Left ventricle myocardium inferior (tissue), 1 donor: ENCODE data around the gene ITGAD. TPM values are rescaled to one million over a fixed set of nuclear protein-coding genes. Genes with fewer than 3 reads are reported as not detected.
A peak's percentile ranks its signal among the peaks of the same experiment; 100 is the strongest.
"Not testable (repeated sequence)": the region's sequence is repeated elsewhere in the genome, so short reads cannot be mapped to it uniquely, and the experiment has no call there.

Source experiments
- DNase-seq: peaks from one replicate; pipeline ENCODE4 v3.0.0-alpha.2; 2020
- H3K27ac ChIP-seq: fragments of 200-600 bp; replicated peaks from 2 replicates; pipeline ENCODE4 v1.8.0; 2021
- H3K27me3 ChIP-seq: fragments of 200-600 bp; 2 replicates; pipeline ENCODE4 v1.8.0; 2021; ENCODE audit warnings: low read depth
- H3K36me3 ChIP-seq: fragments of 200-600 bp; 2 replicates; pipeline ENCODE4 v1.8.0; 2021
- H3K4me1 ChIP-seq: fragments of 200-600 bp; 2 replicates; pipeline ENCODE4 v1.8.0; 2021
- H3K4me3 ChIP-seq: fragments of 200-600 bp; 2 replicates; pipeline ENCODE4 v1.8.0; 2021; ENCODE audit warnings: mild to moderate bottlenecking, moderate library complexity
- H3K9me3 ChIP-seq: fragments of 200-600 bp; replicated peaks from 2 replicates; pipeline ENCODE4 v1.8.0; 2021
- intact Hi-C: fragments of 100-400 bp; cut with micrococcal nuclease; formaldehyde crosslinking; loops from one replicate; pipeline ENCODE4 v1.11.0; 2022
- total RNA-seq: library from RNA; stranded (reverse); fragmentation: NEBNext Ultra II Directional; extraction: Animal tissue kit (Norgen Biotek cat#: 25700); gene quantifications from one replicate; pipeline ENCODE4 v1.2.1, GENCODE V29; 2021
- TF ChIP-seq, protein P1 (sequence below): fragments of 200-600 bp; IDR thresholded peaks from 2 replicates; pipeline ENCODE4 v1.8.0; 2021; ENCODE audit warnings: antibody characterized with exemption, mild to moderate bottlenecking, borderline replicate concordance
- donor health status: DM: no; HTN: yes; CAD: no; lungs with severe emphysema.

Gene ITGAD
- total RNA-seq, 1 donor from 2014 or later = not detected

GRCh38 chr16:31440516-31441184, 47.5 kb downstream of the ITGAD start:
- intact Hi-C loops = no loop called here
- DNase-seq = no peak
- no peak overlapping the region for H3K4me3 ChIP-seq
- no peaks in the 10 kb centered on the region for H3K36me3 ChIP-seq
- peaks cover 41% of the 10 kb centered on the region for H3K4me1 ChIP-seq
- H3K9me3 ChIP-seq = no peaks in the 10 kb centered on the region
- peak overlapping the region; percentile 96 for H3K27ac ChIP-seq
- H3K27me3 ChIP-seq = no peaks in the 10 kb centered on the region
- TF ChIP-seq, protein P1, sequence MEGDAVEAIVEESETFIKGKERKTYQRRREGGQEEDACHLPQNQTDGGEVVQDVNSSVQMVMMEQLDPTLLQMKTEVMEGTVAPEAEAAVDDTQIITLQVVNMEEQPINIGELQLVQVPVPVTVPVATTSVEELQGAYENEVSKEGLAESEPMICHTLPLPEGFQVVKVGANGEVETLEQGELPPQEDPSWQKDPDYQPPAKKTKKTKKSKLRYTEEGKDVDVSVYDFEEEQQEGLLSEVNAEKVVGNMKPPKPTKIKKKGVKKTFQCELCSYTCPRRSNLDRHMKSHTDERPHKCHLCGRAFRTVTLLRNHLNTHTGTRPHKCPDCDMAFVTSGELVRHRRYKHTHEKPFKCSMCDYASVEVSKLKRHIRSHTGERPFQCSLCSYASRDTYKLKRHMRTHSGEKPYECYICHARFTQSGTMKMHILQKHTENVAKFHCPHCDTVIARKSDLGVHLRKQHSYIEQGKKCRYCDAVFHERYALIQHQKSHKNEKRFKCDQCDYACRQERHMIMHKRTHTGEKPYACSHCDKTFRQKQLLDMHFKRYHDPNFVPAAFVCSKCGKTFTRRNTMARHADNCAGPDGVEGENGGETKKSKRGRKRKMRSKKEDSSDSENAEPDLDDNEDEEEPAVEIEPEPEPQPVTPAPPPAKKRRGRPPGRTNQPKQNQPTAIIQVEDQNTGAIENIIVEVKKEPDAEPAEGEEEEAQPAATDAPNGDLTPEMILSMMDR = no peak

DNA sequence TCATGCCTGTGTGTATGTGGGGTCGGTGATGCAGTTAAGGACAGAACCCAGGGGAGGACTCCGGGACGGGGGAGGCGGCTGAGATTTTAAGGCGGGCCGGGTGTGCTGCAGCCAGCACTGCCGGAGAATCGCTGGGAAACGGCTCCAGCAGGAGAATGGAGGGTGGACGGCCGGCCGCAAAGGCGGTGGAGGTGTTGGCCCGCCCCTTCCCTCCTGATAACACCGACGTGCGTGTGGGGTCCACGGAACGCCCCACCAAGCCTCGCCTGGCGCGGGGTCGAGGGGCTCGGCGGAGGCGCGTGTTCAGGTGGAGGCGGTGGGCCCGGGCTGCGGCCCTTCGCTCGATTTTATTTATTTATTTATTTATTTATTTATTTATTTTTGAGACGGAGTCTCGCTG, 48.8 kb downstream of the ITGAD start:
- intact Hi-C loops = no loop called here
- Histone ChIP-seq H3K27ac (peak overlapping the region; percentile 96), H3K27me3 (no peaks in the 10 kb centered on the region), H3K9me3 (no peaks in the 10 kb centered on the region), H3K36me3 (no peaks in the 10 kb centered on the region), H3K4me3 (peak overlapping the region; percentile 88), H3K4me1 (peaks cover 41% of the 10 kb centered on the region)
- TF ChIP-seq, protein P1 = no peak
- DNase-seq = no peak

- H3K4me3 ChIP-seq, H3K36me3 ChIP-seq, H3K27me3 ChIP-seq, DNase-seq, H3K9me3 ChIP-seq, intact Hi-C loops, H3K27ac ChIP-seq: not testable (repeated sequence)
- peaks cover 19% of the 10 kb centered on the region for H3K4me1 ChIP-seq
Measured at GRCh38 chr16:31445931-31446330, 52.8 kb downstream of the ITGAD start.

DNA sequence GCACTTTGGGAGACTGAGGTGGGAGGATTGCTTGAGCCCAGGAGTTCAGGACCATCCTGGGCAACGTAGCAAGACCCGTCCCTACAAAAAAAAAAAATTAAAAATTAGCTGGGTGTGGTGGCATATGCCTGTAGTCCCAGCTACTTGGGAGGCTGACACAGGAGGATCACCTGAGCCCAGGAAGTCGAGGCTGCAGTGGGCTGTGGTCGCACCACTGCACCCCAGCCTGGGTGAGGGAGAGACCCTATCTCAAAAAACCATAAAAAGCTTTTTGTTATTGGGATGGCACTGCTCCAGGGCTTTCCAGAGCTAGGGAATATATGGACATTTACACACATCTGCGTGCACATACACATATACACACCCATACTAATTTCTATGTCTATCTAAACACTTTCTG, 58.1 kb downstream of the ITGAD start:
- Histone ChIP-seq H3K27ac (peak overlapping the region; percentile 72), H3K36me3 (no peaks in the 10 kb centered on the region), H3K9me3 (no peaks in the 10 kb centered on the region), H3K27me3 (no peaks in the 10 kb centered on the region), H3K4me3 (no peak overlapping the region), H3K4me1 (peaks cover 49% of the 10 kb centered on the region)
- TF ChIP-seq, protein P1 = no peak
- intact Hi-C loops = loop anchor here (10.0 kb wide), 1 partner anchor 466 kb away; the partner anchor contains the start of gene HSD3B7
- DNase-seq = no peak

DNA sequence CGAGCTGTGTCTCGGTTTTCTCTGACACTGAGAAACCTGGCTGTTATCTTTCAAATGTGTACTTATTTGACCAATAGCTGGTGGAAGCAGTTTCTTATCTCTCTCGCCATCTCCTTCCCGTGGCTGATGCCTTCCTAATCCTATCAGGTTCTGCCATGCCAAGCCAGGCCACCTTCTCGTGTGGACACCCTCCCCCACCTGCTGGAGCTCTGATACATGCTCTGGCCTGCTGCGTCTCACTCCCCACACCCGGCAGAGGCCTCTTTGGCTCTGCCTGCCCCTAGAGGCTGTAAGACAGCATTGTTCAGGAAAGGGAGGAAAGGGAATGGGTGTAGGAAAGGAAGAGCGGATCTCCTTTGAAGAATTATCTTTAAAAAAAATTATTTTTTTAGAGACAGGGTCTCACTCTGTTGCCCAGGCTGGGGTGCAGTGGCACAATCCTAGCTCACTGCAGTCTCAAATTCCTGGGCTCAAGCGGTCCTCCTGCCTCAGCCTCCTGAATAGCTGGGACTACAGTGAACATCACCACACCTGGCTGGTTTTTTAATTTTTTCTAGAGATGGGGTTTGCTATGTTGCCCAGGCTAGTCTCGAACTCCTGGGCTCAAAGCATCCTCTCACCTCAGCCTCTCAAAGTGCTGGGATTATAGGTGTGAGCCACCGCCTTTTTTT, 58.7 kb downstream of the ITGAD start:
- Histone ChIP-seq H3K4me3 (no peak overlapping the region), H3K9me3 (no peaks in the 10 kb centered on the region), H3K4me1 (peaks cover 56% of the 10 kb centered on the region), H3K27ac (peak overlapping the region; percentile 72), H3K36me3 (no peaks in the 10 kb centered on the region), H3K27me3 (no peaks in the 10 kb centered on the region)
- TF ChIP-seq, protein P1 = peak; percentile 66
- DNase-seq = peak; percentile 46
- intact Hi-C loops = loop anchor here (10.0 kb wide), 1 partner anchor 467 kb away; the partner anchor contains the start of gene HSD3B7

- H3K9me3 ChIP-seq = no peaks in the 10 kb centered on the region
- no peak for DNase-seq
- TF ChIP-seq, protein P1 = no peak
- intact Hi-C loops = loop anchor here (10.0 kb wide), 1 partner anchor 468 kb away; the partner anchor contains the start of gene HSD3B7
- H3K4me3 ChIP-seq = no peak overlapping the region
- H3K4me1 ChIP-seq = peaks cover 64% of the 10 kb centered on the region
- H3K36me3 ChIP-seq = no peaks in the 10 kb centered on the region
- peak overlapping the region; percentile 72 for H3K27ac ChIP-seq
- no peaks in the 10 kb centered on the region for H3K27me3 ChIP-seq
Measured at GRCh38 chr16:31452631-31453106, 59.5 kb downstream of the ITGAD start.
